ENCODE results near the gene ZNF740.

ZNF740 gene

GRCh38 chr12:53222170-53222721 is 41.7 kb downstream of the ZNF740 start:
- ATAC-seq (replicated peaks; ENCODE audit: extremely low read depth, poor library complexity, severe bottlenecking) = no peak
- Mint-ChIP-seq H3K27me3 (no peaks in the 10 kb centered on the region), H3K36me3 (ENCODE audit: insufficient read depth) (peaks cover 6% of the 10 kb centered on the region), H3K4me1 (peaks cover 83% of the 10 kb centered on the region), H3K27ac (ENCODE audit: low read depth) (peak overlapping the region; percentile 91), H3K9me3 (no peaks in the 10 kb centered on the region), H3K4me3 (peak overlapping the region; percentile 97)
- no peak for DNase-seq (ENCODE audit: low spot score in 2 of 2)

DNA sequence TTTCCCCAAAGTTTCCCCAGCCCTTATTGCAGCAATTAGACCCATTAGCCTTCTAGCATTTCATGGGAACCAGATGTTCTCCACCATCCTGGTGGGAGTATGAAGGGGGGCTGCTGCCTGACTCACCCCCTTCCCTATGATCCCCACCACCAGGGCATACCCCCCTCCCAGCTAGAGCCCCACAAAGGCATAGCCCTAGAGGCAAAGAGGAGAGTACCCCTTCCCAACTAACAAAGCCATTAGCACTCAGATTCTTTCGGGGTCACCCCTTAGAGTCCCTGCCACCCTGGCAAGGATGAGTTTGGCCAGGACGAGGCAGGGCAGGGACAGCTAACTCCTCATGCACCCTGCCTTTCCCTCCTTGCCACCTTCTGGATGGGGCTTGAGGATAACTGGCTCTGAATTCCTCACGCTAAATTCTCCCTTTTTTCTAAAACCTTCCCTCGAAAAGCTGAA is 42.3 kb downstream of the ZNF740 start:
- Mint-ChIP-seq H3K36me3 (ENCODE audit: insufficient read depth) (peaks cover 6% of the 10 kb centered on the region), H3K4me3 (peak overlapping the region; percentile 97), H3K27ac (ENCODE audit: low read depth) (peak overlapping the region; percentile 72), H3K9me3 (no peaks in the 10 kb centered on the region), H3K27me3 (no peaks in the 10 kb centered on the region), H3K4me1 (peaks cover 78% of the 10 kb centered on the region)
- DNase-seq (ENCODE audit: low spot score in 2 of 2) = no peak
- ATAC-seq (replicated peaks; ENCODE audit: extremely low read depth, poor library complexity, severe bottlenecking) = no peak

DNA sequence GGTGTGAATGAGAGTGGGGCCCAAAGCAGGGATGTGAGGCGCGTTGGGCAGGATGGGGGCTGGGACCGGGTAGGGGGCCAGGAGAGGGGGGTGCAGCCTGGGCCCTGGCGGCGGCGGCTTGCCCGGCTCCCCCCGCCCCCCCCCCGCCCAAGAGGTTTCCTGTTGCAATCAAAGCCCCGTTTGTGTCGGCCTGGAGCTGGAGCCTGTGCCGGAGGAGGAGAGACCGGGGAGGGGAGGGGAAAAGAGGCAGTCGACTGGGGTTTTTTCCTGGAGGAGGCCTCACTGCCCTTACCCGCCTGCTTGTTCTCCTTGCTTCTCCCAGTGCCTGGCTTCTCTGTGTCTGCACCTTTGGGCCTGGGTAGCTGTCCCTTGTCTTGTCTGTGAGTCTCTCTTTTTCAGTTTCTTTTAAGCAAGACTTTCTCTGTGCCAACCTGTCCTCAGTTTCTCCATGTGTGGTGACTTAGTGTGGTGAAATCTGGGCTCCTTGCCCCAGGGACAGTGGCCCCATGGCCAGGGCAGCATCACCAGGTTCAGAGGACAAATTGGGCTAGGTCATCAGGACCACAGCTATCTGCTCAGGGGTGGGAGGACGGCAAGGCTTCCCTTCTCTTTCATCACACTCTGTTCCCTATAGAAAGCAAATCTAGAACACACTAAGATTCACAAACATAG is 43.0 kb downstream of the ZNF740 start:
- H3K27me3 Mint-ChIP-seq = no peaks in the 10 kb centered on the region
- H3K36me3 Mint-ChIP-seq (ENCODE audit: insufficient read depth) = peaks cover 6% of the 10 kb centered on the region
- H3K9me3 Mint-ChIP-seq = no peaks in the 10 kb centered on the region
- no peak for ATAC-seq (replicated peaks; ENCODE audit: extremely low read depth, poor library complexity, severe bottlenecking)
- peaks cover 75% of the 10 kb centered on the region for H3K4me1 Mint-ChIP-seq
- peak overlapping the region; percentile 97 for H3K4me3 Mint-ChIP-seq
- no peak for DNase-seq (ENCODE audit: low spot score in 2 of 2)
- peak overlapping the region; percentile 72 for H3K27ac Mint-ChIP-seq (ENCODE audit: low read depth)

DNA sequence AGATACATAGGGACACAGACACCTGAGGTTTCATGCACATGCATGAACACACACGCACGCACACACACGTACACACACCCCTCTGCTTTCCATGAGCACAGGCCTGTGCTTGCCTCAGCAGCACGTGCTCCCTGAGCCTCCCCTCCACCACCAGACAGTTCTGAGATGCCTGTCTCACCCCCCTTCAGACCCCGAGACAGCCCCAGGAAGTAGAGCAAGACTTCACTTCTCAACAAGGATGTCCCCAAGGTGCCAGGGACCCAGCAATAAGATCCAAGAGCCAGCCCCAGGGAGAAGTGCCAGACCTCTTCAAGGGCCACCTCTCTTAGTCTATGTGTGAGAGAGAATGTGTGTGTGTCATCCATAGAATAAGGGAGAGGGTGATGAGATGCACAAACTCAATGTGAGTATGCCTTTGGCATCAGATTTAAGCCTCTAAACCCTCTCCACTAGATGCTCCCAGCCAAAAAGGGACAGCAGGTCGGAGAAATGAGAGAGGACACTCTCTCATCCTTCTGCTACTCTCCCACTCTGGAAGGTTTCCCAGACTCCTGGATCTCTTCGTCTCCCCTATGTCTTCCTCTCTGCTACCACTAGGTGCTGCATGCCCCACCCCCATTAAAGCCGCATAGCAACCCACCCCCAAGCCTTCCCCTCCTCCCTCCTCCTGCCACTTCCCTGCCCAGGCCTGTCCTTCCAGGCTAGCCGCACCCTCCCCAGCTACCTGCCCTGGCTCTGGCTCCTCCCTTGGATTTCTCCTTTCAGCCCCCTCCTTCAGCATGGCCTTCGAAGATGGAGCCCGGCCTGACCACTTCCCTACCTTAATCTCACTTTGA is 43.8 kb downstream of the ZNF740 start:
- Mint-ChIP-seq H3K9me3 (no peaks in the 10 kb centered on the region), H3K27me3 (no peaks in the 10 kb centered on the region), H3K4me3 (peak overlapping the region; percentile 97), H3K4me1 (peaks cover 75% of the 10 kb centered on the region), H3K27ac (ENCODE audit: low read depth) (peak overlapping the region; percentile 72), H3K36me3 (ENCODE audit: insufficient read depth) (peaks cover 5% of the 10 kb centered on the region)
- DNase-seq (ENCODE audit: low spot score in 2 of 2) = no peak
- no peak for ATAC-seq (replicated peaks; ENCODE audit: extremely low read depth, poor library complexity, severe bottlenecking)

DNA sequence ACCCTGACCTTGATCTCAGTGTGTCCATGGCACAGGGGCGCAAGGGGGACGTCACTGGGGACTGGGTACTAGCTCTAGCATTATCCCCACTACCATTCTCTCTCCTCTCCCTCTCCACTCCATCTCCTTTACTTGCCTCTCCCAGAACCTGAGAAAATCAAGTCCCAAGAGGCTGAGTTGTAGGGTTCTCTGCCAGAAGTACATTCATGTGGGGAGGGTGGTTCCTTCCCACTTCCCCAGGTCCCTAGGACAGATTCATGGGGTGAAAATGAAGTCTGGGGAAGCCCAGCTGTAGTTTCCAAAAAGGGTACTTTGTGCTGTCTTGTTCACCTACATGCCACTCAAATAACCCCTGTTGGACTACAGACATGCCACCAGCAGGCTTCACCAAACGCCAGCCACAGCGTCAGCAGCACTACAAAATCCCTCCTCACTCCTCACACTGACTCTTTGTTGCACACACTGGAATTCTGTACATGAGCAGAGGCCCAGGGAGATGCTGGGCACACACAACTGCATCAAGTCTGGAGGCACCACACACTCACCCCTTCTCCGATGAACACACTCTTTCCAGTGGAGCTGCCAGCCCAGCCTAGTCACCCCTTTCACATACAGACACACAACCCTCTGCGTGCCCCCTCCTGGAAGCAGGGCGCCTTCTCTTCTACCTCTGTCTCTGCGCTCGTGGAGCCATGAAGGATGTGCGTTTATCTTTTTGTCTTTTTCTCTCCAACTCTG is 44.5 kb downstream of the ZNF740 start:
- Mint-ChIP-seq H3K4me3 (peak overlapping the region; percentile 9), H3K4me1 (peaks cover 77% of the 10 kb centered on the region), H3K27me3 (no peaks in the 10 kb centered on the region), H3K9me3 (no peaks in the 10 kb centered on the region), H3K36me3 (ENCODE audit: insufficient read depth) (peaks cover 4% of the 10 kb centered on the region), H3K27ac (ENCODE audit: low read depth) (peak overlapping the region; percentile 11)
- no peak for DNase-seq (ENCODE audit: low spot score in 2 of 2)
- ATAC-seq (replicated peaks; ENCODE audit: extremely low read depth, poor library complexity, severe bottlenecking) = no peak

- H3K4me3 Mint-ChIP-seq = no peak overlapping the region
- H3K27ac Mint-ChIP-seq (ENCODE audit: low read depth) = peak overlapping the region; percentile 11
- H3K4me1 Mint-ChIP-seq = peaks cover 76% of the 10 kb centered on the region
- no peaks in the 10 kb centered on the region for H3K27me3 Mint-ChIP-seq
- DNase-seq (ENCODE audit: low spot score in 2 of 2) (no peak), ATAC-seq (replicated peaks; ENCODE audit: extremely low read depth, poor library complexity, severe bottlenecking) (no peak)
- H3K36me3 Mint-ChIP-seq (ENCODE audit: insufficient read depth) = peaks cover 2% of the 10 kb centered on the region
- no peaks in the 10 kb centered on the region for H3K9me3 Mint-ChIP-seq
These were observed 45.3 kb downstream of the ZNF740 start for GRCh38 chr12:53225635-53226424.

DNA sequence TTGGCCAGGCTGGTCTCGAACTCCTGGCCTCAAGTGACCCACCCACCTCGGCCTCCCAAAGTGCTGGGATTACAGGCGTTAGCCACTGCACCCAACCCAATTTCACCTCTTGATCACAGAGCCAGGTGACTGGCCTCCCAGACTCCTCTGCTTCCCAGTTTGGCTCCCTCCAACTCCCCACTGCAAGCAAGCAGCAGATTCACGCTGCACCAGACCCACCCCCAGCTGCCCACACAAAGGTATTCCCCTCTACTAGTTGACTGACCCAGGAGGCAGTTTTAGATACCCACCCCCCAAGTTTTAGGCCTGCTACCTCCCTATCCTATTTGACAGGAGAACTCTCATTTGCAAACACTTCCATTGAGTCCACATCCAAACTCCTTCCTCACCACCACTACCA is 46.3 kb downstream of the ZNF740 start:
- H3K27ac Mint-ChIP-seq (ENCODE audit: low read depth) = no peak overlapping the region
- no peak for DNase-seq (ENCODE audit: low spot score in 2 of 2)
- no peak for ATAC-seq (replicated peaks; ENCODE audit: extremely low read depth, poor library complexity, severe bottlenecking)
- H3K9me3 Mint-ChIP-seq = no peaks in the 10 kb centered on the region
- H3K27me3 Mint-ChIP-seq = no peaks in the 10 kb centered on the region
- peaks cover 2% of the 10 kb centered on the region for H3K36me3 Mint-ChIP-seq (ENCODE audit: insufficient read depth)
- H3K4me3 Mint-ChIP-seq = no peak overlapping the region
- H3K4me1 Mint-ChIP-seq = peaks cover 69% of the 10 kb centered on the region

DNA sequence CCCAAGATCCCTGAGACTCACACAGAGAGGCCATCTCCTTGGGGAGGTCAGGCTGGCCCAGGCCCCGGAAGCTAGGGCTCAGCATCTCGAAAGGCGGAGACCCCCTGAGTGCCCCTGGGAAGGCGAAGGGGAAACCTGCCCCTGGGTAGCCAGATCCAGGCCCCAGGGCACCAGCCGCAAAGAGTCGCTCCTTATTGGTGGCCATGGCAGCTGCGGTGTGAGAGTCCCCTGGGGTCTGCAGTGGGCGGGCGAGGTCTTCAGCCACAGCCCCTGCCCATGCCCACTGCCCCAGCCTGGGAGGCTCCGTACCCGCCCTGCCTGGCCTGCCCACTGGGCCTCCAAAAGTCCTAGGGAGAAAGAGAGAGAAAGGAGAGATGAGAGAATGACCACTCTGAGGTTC is 46.8 kb downstream of the ZNF740 start:
- H3K27ac Mint-ChIP-seq (ENCODE audit: low read depth) = no peak overlapping the region
- ATAC-seq (replicated peaks; ENCODE audit: extremely low read depth, poor library complexity, severe bottlenecking) = no peak
- peaks cover 66% of the 10 kb centered on the region for H3K4me1 Mint-ChIP-seq

GRCh38 chr12:53227836-53228235 is 47.3 kb downstream of the ZNF740 start:
- ATAC-seq (replicated peaks; ENCODE audit: extremely low read depth, poor library complexity, severe bottlenecking) (no peak), DNase-seq (ENCODE audit: low spot score in 2 of 2) (no peak)
- peak overlapping the region; percentile 17 for H3K27ac Mint-ChIP-seq (ENCODE audit: low read depth)
- no peaks in the 10 kb centered on the region for H3K27me3 Mint-ChIP-seq
- no peak overlapping the region for H3K4me3 Mint-ChIP-seq
- no peaks in the 10 kb centered on the region for H3K9me3 Mint-ChIP-seq
- H3K4me1 Mint-ChIP-seq = peaks cover 66% of the 10 kb centered on the region
- peaks cover 6% of the 10 kb centered on the region for H3K36me3 Mint-ChIP-seq (ENCODE audit: insufficient read depth)

More for the DNA sequence above, 46.8 kb downstream of the ZNF740 start:
- Mint-ChIP-seq H3K36me3 (ENCODE audit: insufficient read depth) (peaks cover 3% of the 10 kb centered on the region), H3K4me3 (no peak overlapping the region), H3K27me3 (no peaks in the 10 kb centered on the region), H3K9me3 (no peaks in the 10 kb centered on the region)
- no peak for DNase-seq (ENCODE audit: low spot score in 2 of 2)

GRCh38 chr12:53229454-53229853 is 48.9 kb downstream of the ZNF740 start:
- Mint-ChIP-seq H3K4me3 (peak overlapping the region; percentile 21), H3K4me1 (peaks cover 62% of the 10 kb centered on the region), H3K27me3 (no peaks in the 10 kb centered on the region), H3K36me3 (ENCODE audit: insufficient read depth) (peaks cover 11% of the 10 kb centered on the region), H3K27ac (ENCODE audit: low read depth) (peak overlapping the region; percentile 6), H3K9me3 (no peaks in the 10 kb centered on the region)
- DNase-seq (ENCODE audit: low spot score in 2 of 2) = no peak
- ATAC-seq (replicated peaks; ENCODE audit: extremely low read depth, poor library complexity, severe bottlenecking) = no peak

GRCh38 chr12:53230108-53230845 is 49.8 kb downstream of the ZNF740 start:
- Mint-ChIP-seq H3K27me3 (no peaks in the 10 kb centered on the region), H3K27ac (ENCODE audit: low read depth) (peak overlapping the region; percentile 6), H3K4me3 (peak overlapping the region; percentile 21), H3K9me3 (no peaks in the 10 kb centered on the region), H3K36me3 (ENCODE audit: insufficient read depth) (peaks cover 11% of the 10 kb centered on the region), H3K4me1 (peaks cover 56% of the 10 kb centered on the region)
- DNase-seq (ENCODE audit: low spot score in 2 of 2) (no peak), ATAC-seq (replicated peaks; ENCODE audit: extremely low read depth, poor library complexity, severe bottlenecking) (no peak)

Data from central memory CD8-positive, alpha-beta T cell (primary cell).